Effector memory CD8-positive, alpha-beta T cell (primary cell): ENCODE results near the gene NEU2.
"Not testable (repeated sequence)": the region's sequence is repeated elsewhere in the genome, so short reads cannot be mapped to it uniquely, and the experiment has no call there.

Source experiments
- ATAC-seq: fragments of 150-1000 bp; cut with Tn5 transposase; replicated peaks from 2 replicates; pipeline ENCODE4 v1.10.0; 2021; ENCODE audit warnings: mild to moderate bottlenecking, moderate library complexity
- DNase-seq, 3 experiments: peaks; one replicate each; pipeline ENCODE4 v3.0.0; 2021
- H3K27ac Mint-ChIP-seq, 2 donors: one replicate each; pipeline ENCODE4 v1.8.0; 2022; ENCODE audit warnings: mild to moderate bottlenecking in 2 of 2, mixed read lengths in 2 of 2, moderate library complexity in 2 of 2
- H3K27me3 Mint-ChIP-seq, 2 donors: one replicate each; pipeline ENCODE4 v1.8.0; 2022; ENCODE audit warnings: mixed read lengths in 2 of 2
- H3K36me3 Mint-ChIP-seq: one replicate; pipeline ENCODE4 v1.8.0; 2022; ENCODE audit warnings: mild to moderate bottlenecking, moderate library complexity, mixed read lengths; ENCODE audit not compliant: insufficient read depth
- H3K4me1 Mint-ChIP-seq, 2 donors: one replicate each; pipeline ENCODE4 v1.8.0; 2022; ENCODE audit warnings: low read depth in 2 of 2, mixed read lengths in 2 of 2
- H3K4me3 Mint-ChIP-seq, 2 donors: one replicate each; pipeline ENCODE4 v1.8.0; 2022; ENCODE audit warnings: mild to moderate bottlenecking in 2 of 2, mixed read lengths in 2 of 2, moderate library complexity in 2 of 2
- H3K9me3 Mint-ChIP-seq, 2 donors: one replicate each; pipeline ENCODE4 v1.8.0; 2022; ENCODE audit warnings: mixed read lengths in 2 of 2

The NEU2 gene

GRCh38 chr2:233047667-233048066, 15.2 kb downstream of the NEU2 start:
- Mint-ChIP-seq H3K36me3 (peaks cover 6% of the 10 kb centered on the region), H3K27me3 (peaks cover 1 to 6% of the 10 kb centered on the region in 2 donors), H3K4me3 (no peak overlapping the region), H3K27ac (peak overlapping the region in 1 of 2 donors; percentile 1), H3K4me1 (peaks cover 16 to 25% of the 10 kb centered on the region in 2 donors), H3K9me3 (no peaks in the 10 kb centered on the region)
- ATAC-seq, result no peak
- DNase-seq, result no peak

DNA sequence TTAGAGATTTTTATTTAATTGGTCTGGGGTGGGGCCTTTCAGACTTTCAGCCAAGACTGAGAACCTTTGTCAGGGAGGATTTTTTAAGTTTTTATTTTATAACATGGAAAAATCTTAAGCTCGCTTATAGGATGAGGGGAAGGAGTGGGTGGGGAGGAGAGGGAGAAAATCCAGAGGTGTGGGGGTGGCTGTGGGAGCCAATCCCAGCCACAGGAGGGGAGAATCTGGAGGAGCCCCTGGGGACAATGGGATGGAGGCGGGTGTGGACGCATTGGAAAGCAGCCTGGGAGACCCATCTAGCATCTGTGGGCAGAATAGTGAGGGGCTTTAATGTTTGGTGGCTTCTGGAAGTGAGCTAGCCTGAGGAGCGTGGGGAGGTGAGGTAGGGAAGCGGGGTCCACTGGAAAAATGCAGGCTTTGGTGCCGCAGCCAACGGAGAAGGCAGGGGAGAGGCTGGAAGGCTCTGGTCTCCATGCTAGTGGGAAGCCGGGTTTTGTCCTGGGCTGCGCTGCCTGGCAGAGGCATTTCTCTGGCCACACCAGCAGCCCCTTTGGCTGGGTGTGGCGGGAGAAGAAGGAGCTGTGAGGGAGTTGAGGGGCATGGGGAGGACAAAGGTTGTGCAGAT, 16.2 kb downstream of the NEU2 start:
- peaks cover 0 to under 1% of the 10 kb centered on the region in 2 donors for H3K27me3 Mint-ChIP-seq
- DNase-seq (no peak), ATAC-seq (no peak)
- H3K9me3 Mint-ChIP-seq, result no peaks in the 10 kb centered on the region
- peaks cover 17 to 25% of the 10 kb centered on the region in 2 donors for H3K4me1 Mint-ChIP-seq
- peaks cover 6% of the 10 kb centered on the region for H3K36me3 Mint-ChIP-seq
- peak overlapping the region in 1 of 2 donors; percentile 50 for H3K27ac Mint-ChIP-seq
- H3K4me3 Mint-ChIP-seq, result peak overlapping the region in 1 of 2 donors; percentile 42

GRCh38 chr2:233049194-233049761, 16.8 kb downstream of the NEU2 start:
- peaks cover 11% of the 10 kb centered on the region for H3K36me3 Mint-ChIP-seq
- DNase-seq (peak; percentile 19 to 41 (median 38)), ATAC-seq (peak; percentile 90)
- H3K4me3 Mint-ChIP-seq, result peak overlapping the region in 1 of 2 donors; percentile 42
- peak overlapping the region in 1 of 2 donors; percentile 50 for H3K27ac Mint-ChIP-seq
- no peaks in the 10 kb centered on the region for H3K9me3 Mint-ChIP-seq
- H3K27me3 Mint-ChIP-seq, result no peaks in the 10 kb centered on the region
- peaks cover 23 to 31% of the 10 kb centered on the region in 2 donors for H3K4me1 Mint-ChIP-seq

GRCh38 chr2:233051241-233052149, 19.0 kb downstream of the NEU2 start:
- H3K9me3 Mint-ChIP-seq, result no peaks in the 10 kb centered on the region
- peaks cover 26 to 35% of the 10 kb centered on the region in 2 donors for H3K4me1 Mint-ChIP-seq
- no peaks in the 10 kb centered on the region for H3K27me3 Mint-ChIP-seq
- H3K4me3 Mint-ChIP-seq, result no peak overlapping the region
- no peak for ATAC-seq
- DNase-seq, result no peak
- H3K36me3 Mint-ChIP-seq, result peaks cover 15% of the 10 kb centered on the region
- peak overlapping the region in 1 of 2 donors; percentile 54 for H3K27ac Mint-ChIP-seq

GRCh38 chr2:233052517-233052916, 20.0 kb downstream of the NEU2 start:
- not testable (repeated sequence) for H3K4me3 Mint-ChIP-seq, H3K27me3 Mint-ChIP-seq, ATAC-seq, H3K9me3 Mint-ChIP-seq, DNase-seq, H3K27ac Mint-ChIP-seq
- Mint-ChIP-seq H3K36me3 (peaks cover 12% of the 10 kb centered on the region), H3K4me1 (peaks cover 30 to 39% of the 10 kb centered on the region in 2 donors)

DNA sequence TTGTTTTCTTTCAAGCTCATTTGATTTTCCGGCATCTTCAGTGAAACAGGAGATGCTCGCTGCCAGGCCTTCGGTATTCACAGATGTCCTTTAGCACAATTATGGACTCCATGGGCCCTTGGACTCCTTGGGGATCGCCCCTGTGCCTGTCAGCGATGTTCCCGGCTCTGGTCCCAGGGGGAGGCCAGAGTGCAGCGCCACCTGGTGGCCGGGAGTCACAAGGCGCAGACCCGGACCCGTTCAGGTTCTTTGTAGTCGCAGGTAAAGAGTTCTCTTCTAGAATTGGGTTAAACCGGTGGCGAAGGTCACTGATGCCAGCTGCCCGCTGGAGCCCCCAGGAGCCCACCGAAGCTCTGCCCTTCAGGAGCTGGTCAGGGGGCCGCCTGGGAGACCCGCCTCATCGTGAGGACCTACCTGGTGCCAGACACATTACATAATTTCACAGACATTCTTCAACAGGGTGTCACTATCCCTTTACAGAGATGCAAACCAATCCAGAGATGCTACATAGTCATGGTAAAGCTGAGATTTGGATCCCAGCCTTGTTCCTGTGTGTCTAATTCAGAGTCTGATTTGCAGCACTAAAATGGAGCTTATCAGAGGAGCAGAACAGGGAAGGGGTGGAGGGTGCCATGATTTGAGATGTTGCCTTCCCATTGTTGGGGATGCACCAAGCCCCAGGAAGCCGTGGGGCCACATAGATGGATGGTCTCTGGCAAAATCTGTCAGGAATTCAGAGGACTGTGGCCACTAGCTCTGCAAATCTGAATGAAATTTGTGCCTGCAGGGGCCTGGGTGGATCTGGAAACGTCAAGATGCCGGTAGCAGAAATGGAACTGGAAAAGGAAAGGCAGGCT, 21.7 kb downstream of the NEU2 start:
- DNase-seq (peak; percentile 66 to 68 (median 67)), ATAC-seq (peak; percentile 72)
- Mint-ChIP-seq H3K27me3 (no peaks in the 10 kb centered on the region), H3K36me3 (peaks cover 17% of the 10 kb centered on the region), H3K27ac (peak overlapping the region; percentile 49 to 68), H3K4me1 (peaks cover 34 to 38% of the 10 kb centered on the region in 2 donors), H3K4me3 (peak overlapping the region; percentile 23 to 43), H3K9me3 (no peaks in the 10 kb centered on the region)

GRCh38 chr2:233055362-233055761, 22.9 kb downstream of the NEU2 start:
- peaks cover 22% of the 10 kb centered on the region for H3K36me3 Mint-ChIP-seq

GRCh38 chr2:233056961-233057605, 24.6 kb downstream of the NEU2 start:
- H3K27ac Mint-ChIP-seq, result peak overlapping the region in 1 of 2 donors; percentile 90

More at GRCh38 chr2:233055362-233055761, 22.9 kb downstream of the NEU2 start:
- no peaks in the 10 kb centered on the region for H3K27me3 Mint-ChIP-seq
- peak overlapping the region in 1 of 2 donors; percentile 3 for H3K27ac Mint-ChIP-seq
- DNase-seq (no peak), ATAC-seq (no peak)
- H3K4me1 Mint-ChIP-seq, result peaks cover 31 to 33% of the 10 kb centered on the region in 2 donors
- H3K4me3 Mint-ChIP-seq, result no peak overlapping the region
- H3K9me3 Mint-ChIP-seq, result no peaks in the 10 kb centered on the region

GRCh38 chr2:233058717-233059546, 26.5 kb downstream of the NEU2 start:
- H3K9me3 Mint-ChIP-seq, result no peaks in the 10 kb centered on the region
- peaks cover 43% of the 10 kb centered on the region for H3K36me3 Mint-ChIP-seq
- H3K4me1 Mint-ChIP-seq, result peaks cover 49% of the 10 kb centered on the region in 2 donors
- H3K4me3 Mint-ChIP-seq, result peak overlapping the region; percentile 59 to 99
- peak overlapping the region; percentile 90 to 95 for H3K27ac Mint-ChIP-seq
- no peak for ATAC-seq
- H3K27me3 Mint-ChIP-seq, result no peaks in the 10 kb centered on the region
- DNase-seq, result no peak

More at GRCh38 chr2:233056961-233057605, 24.6 kb downstream of the NEU2 start:
- DNase-seq, result no peak
- Mint-ChIP-seq H3K36me3 (peaks cover 30% of the 10 kb centered on the region), H3K4me1 (peaks cover 34 to 36% of the 10 kb centered on the region in 2 donors), H3K4me3 (no peak overlapping the region), H3K27me3 (no peaks in the 10 kb centered on the region), H3K9me3 (no peaks in the 10 kb centered on the region)
- no peak for ATAC-seq

DNA sequence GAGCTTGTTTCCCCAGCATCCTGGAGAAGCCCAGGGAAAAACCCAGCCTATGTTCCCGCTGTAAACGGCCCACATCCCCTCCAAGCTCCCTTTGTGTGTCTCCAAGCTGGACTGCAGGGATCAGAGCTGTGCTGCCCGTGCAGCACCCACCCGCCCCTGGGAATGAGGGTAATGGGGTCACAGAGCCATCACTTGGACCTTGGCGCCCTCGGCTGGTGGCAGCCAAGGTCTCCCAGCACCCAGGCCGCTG, 27.0 kb downstream of the NEU2 start:
- ATAC-seq, result no peak
- H3K27me3 Mint-ChIP-seq, result no peaks in the 10 kb centered on the region
- H3K9me3 Mint-ChIP-seq, result no peaks in the 10 kb centered on the region
- H3K36me3 Mint-ChIP-seq, result peaks cover 39% of the 10 kb centered on the region
- peak overlapping the region; percentile 85 to 99 for H3K4me3 Mint-ChIP-seq
- peak overlapping the region; percentile 90 to 95 for H3K27ac Mint-ChIP-seq
- DNase-seq, result no peak
- H3K4me1 Mint-ChIP-seq, result peaks cover 48 to 50% of the 10 kb centered on the region in 2 donors

GRCh38 chr2:233059797-233060500, 27.5 kb downstream of the NEU2 start, which contains the start of gene INPP5D:
Gene INPP5D, plus strand, starts transcription at chr2:233060342. Its CDS starts 137 bp downstream, at chr2:233060479.
- Mint-ChIP-seq H3K9me3 (no peaks in the 10 kb centered on the region), H3K4me3 (peak within 1 kb of the TSS; percentile 85 to 99), H3K27ac (peak within 1 kb of the TSS; percentile 90 to 95), H3K4me1 (peaks cover 50 to 52% of the 10 kb centered on the region in 2 donors), H3K36me3 (peaks cover 42% of the 10 kb centered on the region), H3K27me3 (no peaks in the 10 kb centered on the region)
- DNase-seq (peak; percentile 66 to 72 (median 70)), ATAC-seq (peak; percentile 77)
